Upper lobe of right lung (tissue), 1 donor: ENCODE measurements around the gene BSN. TPM values are rescaled to one million over a fixed set of nuclear protein-coding genes. Genes with fewer than 3 reads are reported as not detected.

ENCODE experiments used
- ATAC-seq: fragments of 200-7000 bp; cut with Tn5 transposase; one replicate; pipeline ENCODE4 v1.9.1; 2020; ENCODE audit warnings: mild to moderate bottlenecking, moderate library complexity
- DNase-seq: peaks from one replicate; pipeline ENCODE4 v3.0.0-alpha.2; 2020
- H3K27ac ChIP-seq: fragments of 200-600 bp; one replicate; pipeline ENCODE4 v1.8.0; 2022
- H3K27me3 ChIP-seq: fragments of 200-600 bp; one replicate; pipeline ENCODE4 v1.8.0; 2022; ENCODE audit warnings: mild to moderate bottlenecking
- H3K36me3 ChIP-seq: fragments of 200-600 bp; one replicate; pipeline ENCODE4 v1.8.0; 2022
- H3K4me1 ChIP-seq: fragments of 200-600 bp; one replicate; pipeline ENCODE4 v1.8.0; 2022
- H3K4me3 ChIP-seq: fragments of 200-600 bp; one replicate; pipeline ENCODE4 v1.8.0; 2022; ENCODE audit warnings: mild to moderate bottlenecking
- H3K9me3 ChIP-seq: fragments of 200-600 bp; one replicate; pipeline ENCODE4 v1.8.0; 2022
- intact Hi-C: fragments of 100-400 bp; cut with DNase I; formaldehyde crosslinking; loops from one replicate; pipeline ENCODE4 v1.11.0; 2022
- total RNA-seq: library from RNA; stranded (reverse); fragmentation: NEBNext Ultra II Directional; extraction: Animal tissue kit (Norgen Biotek cat#: 25700); gene quantifications from one replicate; pipeline ENCODE4 v1.2.1, GENCODE V29; 2021
- TF ChIP-seq, protein P1 (sequence below): fragments of 200-600 bp; IDR thresholded peaks from one replicate; pipeline ENCODE4 v1.8.0; 2022; ENCODE audit warnings: antibody characterized with exemption
- donor health status: DM: no; HTN: yes; CAD: no; lungs with severe emphysema.

BSN gene
- total RNA-seq, 1 donor from 2014 or later: 0.43 TPM

- no peak overlapping the region for H3K27ac ChIP-seq
- no peaks in the 10 kb centered on the region for H3K9me3 ChIP-seq
- TF ChIP-seq, protein P1, sequence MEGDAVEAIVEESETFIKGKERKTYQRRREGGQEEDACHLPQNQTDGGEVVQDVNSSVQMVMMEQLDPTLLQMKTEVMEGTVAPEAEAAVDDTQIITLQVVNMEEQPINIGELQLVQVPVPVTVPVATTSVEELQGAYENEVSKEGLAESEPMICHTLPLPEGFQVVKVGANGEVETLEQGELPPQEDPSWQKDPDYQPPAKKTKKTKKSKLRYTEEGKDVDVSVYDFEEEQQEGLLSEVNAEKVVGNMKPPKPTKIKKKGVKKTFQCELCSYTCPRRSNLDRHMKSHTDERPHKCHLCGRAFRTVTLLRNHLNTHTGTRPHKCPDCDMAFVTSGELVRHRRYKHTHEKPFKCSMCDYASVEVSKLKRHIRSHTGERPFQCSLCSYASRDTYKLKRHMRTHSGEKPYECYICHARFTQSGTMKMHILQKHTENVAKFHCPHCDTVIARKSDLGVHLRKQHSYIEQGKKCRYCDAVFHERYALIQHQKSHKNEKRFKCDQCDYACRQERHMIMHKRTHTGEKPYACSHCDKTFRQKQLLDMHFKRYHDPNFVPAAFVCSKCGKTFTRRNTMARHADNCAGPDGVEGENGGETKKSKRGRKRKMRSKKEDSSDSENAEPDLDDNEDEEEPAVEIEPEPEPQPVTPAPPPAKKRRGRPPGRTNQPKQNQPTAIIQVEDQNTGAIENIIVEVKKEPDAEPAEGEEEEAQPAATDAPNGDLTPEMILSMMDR: no peak
- no peak overlapping the region for H3K4me3 ChIP-seq
- no peak for DNase-seq
- H3K27me3 ChIP-seq: no peaks in the 10 kb centered on the region
- intact Hi-C loops: no loop called here
- ATAC-seq: no peak
- H3K36me3 ChIP-seq: no peaks in the 10 kb centered on the region
- H3K4me1 ChIP-seq: no peaks in the 10 kb centered on the region
Measured at GRCh38 chr3:49658711-49659110, 104.4 kb downstream of the BSN start.

DNA sequence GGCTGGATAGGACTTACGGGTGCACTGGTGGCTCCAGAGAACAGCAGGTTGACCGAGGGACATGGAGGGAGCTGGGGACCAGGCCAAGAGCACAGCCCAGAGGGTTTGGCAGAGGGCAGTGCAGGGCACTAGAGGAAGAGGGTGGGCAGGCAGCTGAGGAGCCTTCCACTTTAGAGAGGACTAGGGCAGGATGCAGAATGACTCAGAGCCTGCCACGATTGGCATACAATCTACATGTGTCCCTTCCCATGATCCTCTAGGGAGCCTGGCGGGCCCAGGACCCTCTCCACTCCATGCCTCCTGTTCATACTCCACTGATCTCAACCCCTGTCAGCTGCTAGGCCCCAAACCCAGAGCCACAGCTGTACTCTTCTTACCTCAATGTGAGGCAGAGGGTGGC lies 105.5 kb downstream of the BSN start:
- intact Hi-C loops: loop anchor here (10.0 kb wide), 1 partner anchor 105 kb away; the partner anchor contains the start of gene BSN
- no peaks in the 10 kb centered on the region for H3K36me3 ChIP-seq
- no peak overlapping the region for H3K4me3 ChIP-seq
- H3K27ac ChIP-seq: no peak overlapping the region
- ATAC-seq (no peak), DNase-seq (no peak)
- no peaks in the 10 kb centered on the region for H3K9me3 ChIP-seq
- no peaks in the 10 kb centered on the region for H3K27me3 ChIP-seq
- TF ChIP-seq, protein P1: no peak
- no peaks in the 10 kb centered on the region for H3K4me1 ChIP-seq

GRCh38 chr3:49661281-49661680 lies 107.0 kb downstream of the BSN start:
- Histone ChIP-seq H3K4me1 (no peaks in the 10 kb centered on the region), H3K27ac (no peak overlapping the region), H3K36me3 (no peaks in the 10 kb centered on the region), H3K9me3 (no peaks in the 10 kb centered on the region), H3K27me3 (no peaks in the 10 kb centered on the region), H3K4me3 (no peak overlapping the region)
- TF ChIP-seq, protein P1: no peak
- no peak for ATAC-seq
- intact Hi-C loops: loop anchor here (10.0 kb wide), 1 partner anchor 106 kb away; the partner anchor contains the start of gene BSN
- DNase-seq: no peak

GRCh38 chr3:49662021-49662420 lies 107.7 kb downstream of the BSN start:
- intact Hi-C loops: loop anchor here (10.0 kb wide), 1 partner anchor 107 kb away; the partner anchor contains the start of gene BSN
- DNase-seq: no peak
- H3K9me3 ChIP-seq: no peaks in the 10 kb centered on the region
- H3K4me3 ChIP-seq: no peak overlapping the region
- TF ChIP-seq, protein P1: no peak
- no peaks in the 10 kb centered on the region for H3K4me1 ChIP-seq
- no peak overlapping the region for H3K27ac ChIP-seq
- H3K27me3 ChIP-seq: no peaks in the 10 kb centered on the region
- H3K36me3 ChIP-seq: no peaks in the 10 kb centered on the region
- ATAC-seq: no peak

DNA sequence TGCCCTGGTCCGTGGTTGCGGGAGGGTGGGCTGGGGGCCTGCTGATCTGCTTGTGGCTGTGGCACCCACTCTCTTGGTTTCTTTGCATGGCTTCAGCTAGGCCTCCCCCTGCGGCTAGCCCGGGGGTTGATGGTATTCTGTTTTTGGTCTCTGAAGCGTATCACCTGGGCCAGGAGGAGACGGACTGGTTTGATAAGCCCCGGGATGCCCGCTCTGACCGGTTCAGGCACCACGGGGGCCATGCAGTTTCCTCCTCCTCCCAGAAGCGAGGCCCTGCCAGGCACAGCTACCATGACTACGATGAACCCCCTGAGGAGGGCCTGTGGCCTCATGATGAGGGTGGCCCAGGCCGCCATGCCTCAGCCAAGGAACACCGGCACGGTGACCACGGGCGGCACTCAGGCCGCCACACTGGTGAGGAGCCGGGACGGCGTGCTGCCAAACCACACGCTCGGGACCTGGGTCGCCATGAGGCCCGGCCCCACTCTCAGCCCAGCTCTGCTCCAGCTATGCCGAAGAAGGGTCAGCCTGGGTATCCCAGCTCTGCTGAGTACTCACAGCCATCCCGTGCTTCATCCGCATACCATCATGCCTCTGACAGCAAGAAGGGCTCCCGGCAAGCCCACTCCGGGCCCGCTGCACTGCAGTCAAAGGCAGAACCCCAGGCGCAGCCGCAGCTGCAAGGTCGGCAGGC lies 108.6 kb downstream of the BSN start:
- Histone ChIP-seq H3K27me3 (no peaks in the 10 kb centered on the region), H3K27ac (no peak overlapping the region), H3K36me3 (no peaks in the 10 kb centered on the region), H3K9me3 (no peaks in the 10 kb centered on the region), H3K4me3 (no peak overlapping the region), H3K4me1 (no peaks in the 10 kb centered on the region)
- DNase-seq (no peak), ATAC-seq (no peak)
- intact Hi-C loops: loop anchor here (10.0 kb wide), 1 partner anchor 108 kb away; the partner anchor contains the start of gene BSN
- TF ChIP-seq, protein P1: no peak
